NCI-H2196 treated with DMSO at 0.1 percent for 48 hours (cell line): Measurements from ENCODE around the gene COPB2.
"Not testable (repeated sequence)": the region's sequence is repeated elsewhere in the genome, so short reads cannot be mapped to it uniquely, and the experiment has no call there.

Source experiments
- DNase-seq: peaks from one replicate; lab custom pipeline; 2025; ENCODE audit not compliant: unreplicated experiment; lab: John Stamatoyannopoulos, UW

COPB2 gene

DNA sequence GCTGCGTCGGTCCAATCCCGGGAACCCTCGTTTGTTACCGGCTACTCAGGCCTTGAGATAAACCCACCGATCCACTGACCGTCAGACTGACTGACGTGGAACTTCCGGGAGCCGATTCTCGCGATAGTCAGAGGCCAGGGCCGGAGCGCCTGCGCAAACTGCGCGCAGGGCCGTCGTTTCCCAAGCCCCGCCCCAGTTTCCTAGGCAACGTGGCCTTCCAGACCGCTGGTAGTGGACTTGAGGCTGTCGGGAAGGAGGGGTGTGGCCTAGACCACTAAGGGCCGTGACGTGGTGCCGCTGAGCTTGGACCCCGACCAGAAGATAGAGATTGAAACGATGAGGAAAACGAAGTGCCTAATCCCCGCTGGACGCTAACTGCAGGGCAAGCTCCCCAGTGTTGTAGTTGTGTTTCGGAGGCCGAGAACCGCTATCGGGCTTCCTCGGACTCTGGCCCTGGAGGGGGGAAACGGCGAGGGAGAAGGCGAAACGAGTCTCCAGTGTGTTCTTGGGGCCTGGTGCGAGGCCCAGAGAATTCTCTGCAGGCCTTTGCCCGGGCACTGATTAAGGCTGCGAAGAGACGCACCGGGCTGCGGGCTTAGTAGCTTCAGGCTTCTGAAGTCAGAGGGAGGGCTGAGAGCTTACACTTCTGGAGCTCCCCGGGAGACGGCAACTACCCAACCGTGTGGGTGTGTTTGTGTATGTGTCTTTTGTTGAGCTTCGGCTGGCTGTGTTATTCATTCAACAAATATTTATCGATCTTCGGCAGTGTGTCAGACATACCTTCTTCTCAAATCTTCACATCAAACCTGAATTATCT lies at the start of gene COPB2:
COPB2 (minus strand) TSS at position 96 of the 817 bp plus-strand sequence. CDS start 97 bp downstream, outside the sequence.
- DNase-seq: peak; percentile 99

DNA sequence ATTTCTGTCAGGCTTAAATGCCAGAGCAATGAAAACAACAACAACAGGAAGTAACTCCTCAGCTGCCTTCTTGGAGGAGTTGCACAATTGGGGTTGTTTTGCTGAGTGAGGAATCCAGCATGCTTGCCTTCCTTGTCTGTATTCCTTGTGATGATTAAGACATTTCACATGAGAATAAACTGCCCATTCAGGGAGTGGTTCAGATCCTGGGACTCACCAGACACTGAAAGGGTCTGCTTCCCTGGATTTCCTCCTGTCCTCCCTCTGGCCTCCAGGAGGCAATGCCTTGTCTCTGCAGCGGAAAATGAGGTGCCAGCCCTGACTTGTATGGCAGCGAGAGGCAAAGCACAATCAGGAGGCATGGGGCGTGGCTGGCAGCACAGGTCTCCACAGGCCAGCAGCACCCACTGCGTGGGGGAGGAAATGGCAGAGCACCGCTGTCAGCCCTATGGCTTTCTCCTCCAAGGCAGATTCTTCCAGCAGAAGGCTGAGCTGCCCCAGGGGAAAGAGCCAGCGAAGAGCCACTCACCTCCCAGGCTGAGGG lies 45.4 kb upstream of the COPB2 start:
- no peak for DNase-seq

DNA sequence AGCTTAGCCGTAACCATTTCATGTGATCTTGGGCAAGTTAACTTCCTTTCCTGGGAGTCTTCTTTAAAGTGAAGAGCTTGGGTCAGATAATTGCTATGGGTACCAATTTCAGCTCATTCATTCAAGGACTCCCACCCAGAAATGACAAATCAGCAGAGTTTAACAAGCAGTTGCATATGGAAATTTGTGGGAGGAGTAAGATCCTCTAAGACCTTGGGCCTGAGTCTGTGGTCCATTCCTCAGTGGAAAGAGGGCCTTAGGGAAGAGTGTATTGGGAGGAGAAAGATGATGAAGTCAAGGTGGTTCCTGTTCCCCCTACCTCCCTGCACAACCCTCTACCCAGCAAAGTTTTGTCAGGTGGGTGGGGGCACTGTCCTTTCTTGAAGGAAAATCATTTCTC lies 44.8 kb upstream of the COPB2 start:
- no peak for DNase-seq

DNA sequence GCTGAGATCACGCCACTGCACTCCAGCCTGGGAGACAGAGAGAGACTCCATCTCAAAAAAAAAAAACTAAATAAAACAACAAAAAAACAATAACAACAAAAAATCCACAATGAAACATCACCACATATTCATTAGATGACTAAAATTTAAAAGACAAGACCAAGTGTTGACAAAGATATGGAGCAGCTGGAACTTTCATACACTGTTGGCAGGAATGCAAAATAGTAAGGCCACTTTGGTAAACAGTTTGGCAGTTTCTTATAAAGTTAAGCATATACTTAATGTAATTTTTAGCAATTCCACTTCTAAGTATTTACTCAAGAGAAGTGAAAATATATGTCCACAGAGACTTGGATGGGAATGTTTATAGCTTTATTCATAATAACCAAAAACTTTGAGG lies 43.6 kb upstream of the COPB2 start:
- no peak for DNase-seq

DNA sequence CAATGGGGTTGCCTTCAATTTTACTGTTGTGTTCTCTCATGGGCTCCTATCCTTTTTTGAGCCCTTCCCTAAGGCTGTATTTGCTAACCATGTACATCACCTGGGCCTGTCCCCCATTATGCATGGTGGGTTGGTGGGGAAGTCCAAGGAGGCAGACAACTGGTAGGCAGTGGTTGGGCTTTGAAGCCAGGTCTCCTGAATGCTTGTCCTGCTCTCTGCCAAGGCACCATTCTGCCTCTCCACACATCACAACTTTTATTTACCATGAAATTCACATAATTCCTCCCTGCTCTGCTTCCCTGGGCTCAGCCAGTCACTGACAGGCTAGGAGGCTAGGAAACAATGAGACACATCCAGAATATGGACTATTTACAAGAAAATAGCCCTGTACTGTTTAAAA lies 41.0 kb upstream of the COPB2 start:
- DNase-seq: no peak

DNA sequence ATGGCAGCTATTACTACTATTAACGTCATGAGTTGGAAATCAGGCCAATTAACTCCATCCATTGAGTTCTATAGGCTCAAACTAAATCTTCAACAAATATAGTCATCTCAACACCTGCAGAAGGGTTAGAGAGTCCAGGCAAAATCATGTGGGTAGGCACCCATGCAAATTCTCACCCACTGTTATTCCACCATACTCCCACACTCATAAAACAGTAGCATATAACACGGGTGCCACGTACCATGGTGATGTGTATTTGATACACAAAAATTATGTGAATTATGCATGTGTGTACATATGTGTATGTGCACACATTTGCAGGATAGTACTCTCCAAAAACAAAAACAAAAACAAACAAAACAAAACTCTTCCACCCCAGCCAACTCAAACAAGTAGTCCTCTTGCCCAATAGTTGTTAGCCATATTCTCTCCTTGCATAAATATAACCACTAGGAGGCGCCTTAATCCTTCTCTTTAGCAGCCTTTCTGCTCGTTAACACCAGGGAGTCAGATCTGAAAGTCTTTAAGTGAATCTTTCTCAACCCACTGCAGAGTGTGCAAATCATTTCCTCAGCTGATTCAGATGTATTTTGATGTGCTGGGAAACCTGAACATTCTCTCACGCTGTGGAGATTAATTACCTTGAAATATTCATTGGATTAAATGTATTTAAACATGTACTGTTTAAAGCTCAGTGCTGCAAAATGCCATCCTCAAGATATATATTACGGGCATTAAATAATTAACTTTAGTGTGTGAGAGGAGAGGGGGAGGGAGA lies 38.0 kb upstream of the COPB2 start:
- peak; percentile 86 for DNase-seq

- DNase-seq: no peak
These were observed 36.4 kb upstream of the COPB2 start for GRCh38 chr3:139425745-139426400.

DNA sequence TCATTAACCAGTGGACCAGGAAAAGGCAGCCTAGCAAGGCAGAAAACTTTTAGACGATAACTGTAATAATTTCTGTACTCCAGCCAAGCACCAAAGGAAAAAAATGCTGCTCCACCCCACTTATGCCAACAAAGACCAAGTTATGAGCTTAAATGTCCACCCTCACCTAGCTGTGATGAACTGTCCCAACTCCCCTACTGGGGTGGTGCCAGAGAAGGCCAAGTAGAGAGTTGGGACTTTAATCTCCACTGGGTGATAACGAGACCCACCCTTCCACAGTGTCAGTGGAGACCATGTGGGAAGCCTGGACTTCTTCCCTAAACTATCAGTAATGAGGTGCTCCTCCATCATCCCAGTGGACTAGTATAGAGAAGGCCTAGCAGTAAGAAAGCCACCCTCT lies 33.8 kb upstream of the COPB2 start:
- DNase-seq: no peak

DNA sequence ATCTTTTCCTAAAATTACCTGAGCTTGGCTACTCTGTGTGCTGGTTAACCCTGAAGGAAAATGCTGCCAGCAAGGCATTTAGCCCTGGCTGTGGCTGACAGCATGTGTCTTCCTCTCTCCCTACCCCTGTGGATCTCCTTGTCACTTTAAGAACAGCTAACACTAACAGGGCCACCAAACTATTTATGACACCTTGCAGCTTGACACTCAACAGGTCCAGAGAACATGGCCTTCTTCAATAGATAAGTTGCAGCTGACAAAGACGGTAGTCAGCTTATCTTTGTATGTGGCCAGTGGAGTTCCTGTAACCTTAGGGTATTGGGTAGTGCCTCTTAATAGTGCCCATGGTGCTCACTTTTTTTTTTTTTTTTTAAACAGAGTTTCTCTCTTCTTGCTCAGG lies 32.0 kb upstream of the COPB2 start:
- DNase-seq: no peak

GRCh38 chr3:139421040-139421439 lies 31.6 kb upstream of the COPB2 start:
- no peak for DNase-seq

- DNase-seq: no peak
These were observed 28.7 kb upstream of the COPB2 start for GRCh38 chr3:139418144-139418543.

DNA sequence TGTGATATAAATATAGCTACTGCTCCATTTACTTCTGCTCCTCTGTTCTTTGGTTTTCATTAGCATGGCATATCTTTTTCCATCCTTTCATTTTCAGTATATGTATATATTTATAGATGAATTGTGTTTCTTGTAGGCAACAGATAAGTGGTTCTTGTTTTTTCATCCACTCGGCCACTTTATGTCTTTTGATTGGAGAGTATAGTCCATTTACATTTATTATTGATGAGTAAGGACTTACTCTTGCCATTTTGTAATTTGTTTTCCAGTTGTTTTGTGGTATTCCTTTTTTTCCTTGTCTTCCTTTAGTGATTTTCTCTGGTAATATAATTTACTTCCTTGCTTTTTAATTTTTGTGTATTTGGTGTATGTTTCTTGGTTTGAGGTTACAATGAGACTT lies 26.8 kb upstream of the COPB2 start:
- no peak for DNase-seq

DNA sequence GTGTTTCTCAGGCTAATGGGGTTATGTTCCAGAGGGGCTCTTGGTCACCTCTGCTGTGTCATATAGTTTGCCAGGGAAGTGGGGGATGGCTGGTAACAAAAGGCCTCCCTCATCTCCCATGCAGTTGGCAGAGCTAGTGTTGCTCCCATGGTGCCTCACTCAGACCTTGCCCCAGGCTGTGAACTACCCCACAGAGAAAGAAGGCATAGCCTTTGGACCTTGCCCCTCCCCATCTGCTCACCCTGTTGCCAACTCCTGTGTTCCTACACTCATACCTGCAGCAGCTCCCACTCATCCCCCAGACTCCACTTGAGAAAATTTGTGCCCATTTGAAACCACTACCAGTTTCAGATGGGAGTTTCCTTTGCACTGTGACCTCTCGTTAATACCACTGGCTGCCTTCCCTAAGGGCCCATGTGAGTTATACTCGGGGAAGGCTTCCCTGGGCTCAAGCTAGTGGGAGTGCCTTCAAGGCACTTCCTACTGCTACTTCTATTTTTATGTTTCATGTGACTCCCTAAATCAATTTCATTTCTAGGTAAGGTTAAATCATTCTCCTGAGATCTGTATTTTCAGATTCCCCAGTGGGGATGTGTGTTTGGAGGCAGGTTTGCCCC lies 25.3 kb upstream of the COPB2 start:
- DNase-seq: no peak

- DNase-seq: not testable (repeated sequence)
These were observed 23.4 kb upstream of the COPB2 start for GRCh38 chr3:139412891-139413290.

GRCh38 chr3:139401155-139401554 lies 11.7 kb upstream of the COPB2 start:
- DNase-seq: not testable (repeated sequence)

GRCh38 chr3:139396707-139397106 lies 7.3 kb upstream of the COPB2 start:
- DNase-seq: no peak

GRCh38 chr3:139394116-139394515 lies 4.7 kb upstream of the COPB2 start:
- no peak for DNase-seq

- no peak for DNase-seq
These were observed 461 bp downstream of the COPB2 start for GRCh38 chr3:139388821-139389551.

- DNase-seq: no peak
These were observed 1.4 kb downstream of the COPB2 start for GRCh38 chr3:139388077-139388476.

GRCh38 chr3:139382291-139382690 lies 7.2 kb downstream of the COPB2 start:
- not testable (repeated sequence) for DNase-seq
